Cardiac muscle cell (in vitro differentiated cells and primary cell): ENCODE data around the gene HBA1. TPM values are rescaled to one million over a fixed set of nuclear protein-coding genes. Genes with fewer than 3 reads are reported as not detected.

Experiments used
- DNase-seq, 2 donors: peaks; one replicate each; pipeline versions ENCODE4 v3.0.0 to v3.0.0-alpha.2; 2010 to 2017; ENCODE audit warnings: low read depth in 1 of 2, low spot score in 1 of 2
- H3K27ac ChIP-seq: fragments of 200-600 bp; sonication (generic); 2 replicates; pipeline ENCODE4 v1.5.1; 2016
- H3K27me3 ChIP-seq: fragments of 200-600 bp; sonication (generic); 2 replicates; pipeline ENCODE4 v1.6.0; 2016; ENCODE audit warnings: control low read depth
- H3K36me3 ChIP-seq: fragments of 200-600 bp; sonication (generic); 2 replicates; pipeline ENCODE4 v1.5.1; 2016; ENCODE audit warnings: control low read depth
- H3K4me1 ChIP-seq: fragments of 200-600 bp; sonication (generic); 2 replicates; pipeline ENCODE4 v1.8.1; 2017; ENCODE audit warnings: low read depth, mild to moderate bottlenecking, mixed run types
- H3K4me3 ChIP-seq: fragments of 200-600 bp; sonication (generic); 2 replicates; pipeline ENCODE4 v1.5.1; 2016; ENCODE audit warnings: mild to moderate bottlenecking
- H3K9me3 ChIP-seq: fragments of 200-600 bp; sonication (generic); 2 replicates; pipeline ENCODE4 v1.5.1; 2017; ENCODE audit warnings: low read depth, mild to moderate bottlenecking, control low read depth
- polyA plus RNA-seq: library from polyadenylated mRNA; unstranded; fragments of >200 nt; fragmentation: Nextera tagmentation; extraction: Ambion mirVana; gene quantifications from 2 replicates; pipeline ENCODE4 v1.2.1, GENCODE V29; 2016
- total RNA-seq: library from RNA; depleted of rRNA; stranded (reverse); fragments of >200 nt; gene quantifications from 2 replicates; pipeline ENCODE4 v1.2.3, GENCODE V29; 2016
- TF ChIP-seq, protein P1 (sequence below): IDR thresholded peaks from 2 replicates; pipeline ENCODE4 v1.5.1; 2012; ENCODE audit warnings: low read depth, mild to moderate bottlenecking, low read length

HBA1 gene
- total and polyA plus RNA-seq, 2 experiments from 2014 or later: 1.8 TPM; not detected in 1

DNA sequence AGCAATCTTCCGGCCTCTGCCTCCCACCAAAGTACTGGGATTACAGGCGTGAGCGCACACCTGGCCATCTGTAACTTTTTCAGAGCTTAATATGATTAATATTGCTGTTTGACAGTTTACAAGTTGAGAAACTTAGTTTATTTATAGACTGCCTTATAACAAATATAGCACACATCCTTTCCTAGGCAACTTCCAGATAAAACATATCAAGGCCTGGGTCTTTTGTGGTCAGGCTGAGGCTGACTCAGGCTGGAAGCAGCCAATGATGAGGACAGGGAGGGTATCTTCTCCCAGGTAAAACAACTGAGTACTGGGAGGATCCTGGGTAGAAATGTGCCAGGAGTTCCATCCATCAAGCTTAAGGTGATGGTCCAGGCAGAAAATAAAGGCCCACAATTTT lies 36.5 kb downstream of the HBA1 start:
- Histone ChIP-seq H3K36me3 (peaks cover 49% of the 10 kb centered on the region), H3K9me3 (no peaks in the 10 kb centered on the region), H3K27ac (no peak overlapping the region), H3K4me3 (no peak overlapping the region), H3K4me1 (no peaks in the 10 kb centered on the region), H3K27me3 (no peaks in the 10 kb centered on the region)
- TF ChIP-seq, protein P1, sequence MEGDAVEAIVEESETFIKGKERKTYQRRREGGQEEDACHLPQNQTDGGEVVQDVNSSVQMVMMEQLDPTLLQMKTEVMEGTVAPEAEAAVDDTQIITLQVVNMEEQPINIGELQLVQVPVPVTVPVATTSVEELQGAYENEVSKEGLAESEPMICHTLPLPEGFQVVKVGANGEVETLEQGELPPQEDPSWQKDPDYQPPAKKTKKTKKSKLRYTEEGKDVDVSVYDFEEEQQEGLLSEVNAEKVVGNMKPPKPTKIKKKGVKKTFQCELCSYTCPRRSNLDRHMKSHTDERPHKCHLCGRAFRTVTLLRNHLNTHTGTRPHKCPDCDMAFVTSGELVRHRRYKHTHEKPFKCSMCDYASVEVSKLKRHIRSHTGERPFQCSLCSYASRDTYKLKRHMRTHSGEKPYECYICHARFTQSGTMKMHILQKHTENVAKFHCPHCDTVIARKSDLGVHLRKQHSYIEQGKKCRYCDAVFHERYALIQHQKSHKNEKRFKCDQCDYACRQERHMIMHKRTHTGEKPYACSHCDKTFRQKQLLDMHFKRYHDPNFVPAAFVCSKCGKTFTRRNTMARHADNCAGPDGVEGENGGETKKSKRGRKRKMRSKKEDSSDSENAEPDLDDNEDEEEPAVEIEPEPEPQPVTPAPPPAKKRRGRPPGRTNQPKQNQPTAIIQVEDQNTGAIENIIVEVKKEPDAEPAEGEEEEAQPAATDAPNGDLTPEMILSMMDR: no peak
- DNase-seq: peak in 1 of 2 donors; percentile 7

DNA sequence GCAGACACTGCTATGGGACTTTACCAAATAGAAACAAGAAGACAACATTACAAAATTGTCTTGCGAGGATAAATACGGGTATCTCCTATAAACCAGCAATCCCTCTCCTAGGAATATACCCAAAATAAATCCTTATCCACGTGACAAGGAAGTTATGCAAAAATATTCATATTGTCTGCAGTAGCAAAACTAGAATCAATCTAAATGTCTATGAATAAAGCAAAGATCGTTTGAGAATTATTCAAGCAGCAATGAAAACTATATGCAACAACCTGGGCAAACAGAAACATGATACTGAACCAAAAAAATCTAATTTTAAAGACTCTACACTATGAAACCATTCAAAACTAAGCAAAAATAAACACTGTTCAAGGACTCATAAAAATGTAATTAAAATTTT lies 43.5 kb downstream of the HBA1 start:
- Histone ChIP-seq H3K9me3 (no peaks in the 10 kb centered on the region), H3K4me1 (no peaks in the 10 kb centered on the region), H3K4me3 (no peak overlapping the region), H3K27ac (no peak overlapping the region), H3K27me3 (no peaks in the 10 kb centered on the region), H3K36me3 (peaks cover 42% of the 10 kb centered on the region)
- TF ChIP-seq, protein P1: no peak
- no peak for DNase-seq

Other genes starting within 250 kb of the HBA1 start
- 6.7 and 7.1 TPM in 2 replicates for gene POLR3K, start 123.1 kb upstream of the HBA1 start, total RNA-seq
- gene POLR3K, start 123.1 kb upstream of the HBA1 start, polyA plus RNA-seq: 28.7 and 29.6 TPM in 2 replicates
- gene SNRNP25, start 122.9 kb upstream of the HBA1 start, total RNA-seq: 44.7 and 70.3 TPM in 2 replicates
- gene SNRNP25, start 122.9 kb upstream of the HBA1 start, polyA plus RNA-seq: 94.2 and 123 TPM in 2 replicates
- 27.2 and 28.2 TPM in 2 replicates for gene RHBDF1, start 104.0 kb upstream of the HBA1 start, total RNA-seq
- 27.9 and 38.2 TPM in 2 replicates for gene RHBDF1, start 104.0 kb upstream of the HBA1 start, polyA plus RNA-seq
- gene MPG, start 98.5 kb upstream of the HBA1 start, total RNA-seq: 90.2 and 135 TPM in 2 replicates
- gene MPG, start 98.5 kb upstream of the HBA1 start, polyA plus RNA-seq: 78.2 and 93.7 TPM in 2 replicates
- gene NPRL3, start 38.0 kb upstream of the HBA1 start, total RNA-seq: 20.9 and 24.3 TPM in 2 replicates
- 36.8 and 38.8 TPM in 2 replicates for gene NPRL3, start 38.0 kb upstream of the HBA1 start, polyA plus RNA-seq
- gene HBZ, start 24.0 kb upstream of the HBA1 start, total RNA-seq: not detected in 2 replicates
- gene HBZ, start 24.0 kb upstream of the HBA1 start, polyA plus RNA-seq: not detected in 2 replicates
- not detected in 2 replicates for gene HBM, start 10.7 kb upstream of the HBA1 start, total RNA-seq
- gene HBM, start 10.7 kb upstream of the HBA1 start, polyA plus RNA-seq: not detected in 2 replicates
- gene HBA2, start 3.8 kb upstream of the HBA1 start, total RNA-seq: 1.3 TPM in 1 of 2 replicates, not detected in the other
- gene HBA2, start 3.8 kb upstream of the HBA1 start, polyA plus RNA-seq: 0.52 TPM in 1 of 2 replicates, not detected in the other
- gene HBQ1, start 3.8 kb downstream of the HBA1 start, total RNA-seq: 2.0 and 3.7 TPM in 2 replicates
- gene HBQ1, start 3.8 kb downstream of the HBA1 start, polyA plus RNA-seq: 0.76 and 4.0 TPM in 2 replicates
- 94.5 and 158 TPM in 2 replicates for gene LUC7L, start 52.8 kb downstream of the HBA1 start, total RNA-seq
- 91.0 and 105 TPM in 2 replicates for gene LUC7L, start 52.8 kb downstream of the HBA1 start, polyA plus RNA-seq
- gene FAM234A, start 58.1 kb downstream of the HBA1 start, total RNA-seq: 128 and 136 TPM in 2 replicates
- 160 and 164 TPM in 2 replicates for gene FAM234A, start 58.1 kb downstream of the HBA1 start, polyA plus RNA-seq
- 6.6 and 14.8 TPM in 2 replicates for gene RGS11, start 99.3 kb downstream of the HBA1 start, total RNA-seq
- gene RGS11, start 99.3 kb downstream of the HBA1 start, polyA plus RNA-seq: 12.0 and 17.0 TPM in 2 replicates
- 5.8 and 6.5 TPM in 2 replicates for gene ARHGDIG, start 103.9 kb downstream of the HBA1 start, total RNA-seq
- gene ARHGDIG, start 103.9 kb downstream of the HBA1 start, polyA plus RNA-seq: 3.1 and 9.6 TPM in 2 replicates
- 0.78 and 3.2 TPM in 2 replicates for gene PDIA2, start 106.5 kb downstream of the HBA1 start, total RNA-seq
- 1.7 and 4.6 TPM in 2 replicates for gene PDIA2, start 106.5 kb downstream of the HBA1 start, polyA plus RNA-seq
- 29.1 and 49.7 TPM in 2 replicates for gene AXIN1, start 176.0 kb downstream of the HBA1 start, total RNA-seq
- 16.5 and 25.4 TPM in 2 replicates for gene AXIN1, start 176.0 kb downstream of the HBA1 start, polyA plus RNA-seq
- gene MRPL28, start 193.9 kb downstream of the HBA1 start, total RNA-seq: 242 and 350 TPM in 2 replicates
- 234 and 290 TPM in 2 replicates for gene MRPL28, start 193.9 kb downstream of the HBA1 start, polyA plus RNA-seq
- gene PGAP6, start 205.3 kb downstream of the HBA1 start, total RNA-seq: 135 and 167 TPM in 2 replicates
- 113 and 142 TPM in 2 replicates for gene PGAP6, start 205.3 kb downstream of the HBA1 start, polyA plus RNA-seq
- gene NME4, start 220.5 kb downstream of the HBA1 start, total RNA-seq: 352 and 452 TPM in 2 replicates
- gene NME4, start 220.5 kb downstream of the HBA1 start, polyA plus RNA-seq: 518 and 664 TPM in 2 replicates
- 48.7 and 51.5 TPM in 2 replicates for gene DECR2, start 225.2 kb downstream of the HBA1 start, total RNA-seq
- 49.5 and 50.0 TPM in 2 replicates for gene DECR2, start 225.2 kb downstream of the HBA1 start, polyA plus RNA-seq
- gene RAB11FIP3, start 249.0 kb downstream of the HBA1 start, total RNA-seq: 61.8 and 77.1 TPM in 2 replicates
- gene RAB11FIP3, start 249.0 kb downstream of the HBA1 start, polyA plus RNA-seq: 55.3 TPM in 2 replicates